Measurements from ENCODE around the gene OR10G3.

- no peak for TF ChIP-seq CTCF (conservative IDR thresholded peaks at IDR 0.05; ENCODE audit: low read length)
- TF ChIP-seq EZH2phosphoT487 (IDR thresholded peaks at IDR 0.05; ENCODE audit: borderline replicate concordance), result no peak
Measured at GRCh38 chr14:21525962-21526671, 53.8 kb downstream of the OR10G3 start, which contains the start of gene SALL2.

All from Loucy (cell line).